ENCODE measurements around the gene KRT78.

The KRT78 gene

DNA sequence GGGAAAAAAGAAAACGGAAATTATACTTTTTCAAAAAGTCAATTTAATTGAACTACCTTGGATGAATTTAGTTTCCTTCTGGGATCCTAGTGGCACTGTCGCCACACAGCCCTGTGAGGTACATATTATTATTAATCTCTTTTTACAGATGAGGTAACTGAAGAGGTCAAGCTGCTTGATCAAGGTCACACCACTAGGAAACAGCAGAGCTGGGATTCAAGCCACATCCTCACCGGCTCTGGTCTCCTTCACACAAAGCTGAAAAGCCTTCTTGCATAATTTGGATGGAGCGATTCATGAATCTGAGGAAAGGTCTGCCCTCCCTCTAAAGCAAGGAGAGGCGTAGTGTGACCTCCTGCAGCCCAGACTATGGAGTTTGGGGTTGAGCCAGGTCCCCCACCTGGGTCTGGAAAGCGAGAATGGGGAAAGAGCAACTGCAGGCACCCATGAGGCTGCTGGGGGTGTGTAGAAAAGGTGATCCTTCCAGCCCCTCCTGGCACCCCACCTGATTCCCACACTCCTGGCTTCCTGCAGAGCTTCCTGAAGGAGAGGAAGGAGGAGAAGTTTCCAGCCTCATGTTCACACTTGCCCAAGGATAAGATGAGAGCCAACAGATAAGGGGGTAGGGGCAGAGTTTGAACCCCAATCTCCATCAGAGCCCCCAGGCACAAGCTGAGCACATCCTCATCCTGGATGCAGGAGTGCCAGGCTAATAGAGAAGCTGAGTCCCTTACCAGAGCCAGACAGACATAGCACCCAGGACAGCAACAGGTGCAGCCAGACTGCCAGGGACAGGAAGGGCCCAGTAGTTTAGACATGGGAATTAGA lies 10.8 kb downstream of the KRT78 start:
- no peak for DNase-seq

DNA sequence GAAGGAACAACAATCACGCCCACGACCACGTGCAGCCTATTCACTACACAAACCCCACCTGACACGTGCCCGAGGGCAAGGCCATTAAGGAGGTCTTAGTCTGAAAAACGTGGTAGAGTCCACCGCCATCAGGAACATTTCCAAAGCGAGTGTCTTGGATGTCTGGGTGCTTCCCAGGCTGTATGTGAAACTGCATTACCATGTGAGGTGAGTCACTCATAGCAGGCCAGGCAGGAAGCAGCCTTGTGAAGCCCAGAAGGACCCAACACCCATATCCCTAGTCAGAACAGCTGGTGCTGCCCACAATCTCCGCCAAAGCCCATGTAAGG lies 11.4 kb downstream of the KRT78 start:
- DNase-seq = no peak

DNA sequence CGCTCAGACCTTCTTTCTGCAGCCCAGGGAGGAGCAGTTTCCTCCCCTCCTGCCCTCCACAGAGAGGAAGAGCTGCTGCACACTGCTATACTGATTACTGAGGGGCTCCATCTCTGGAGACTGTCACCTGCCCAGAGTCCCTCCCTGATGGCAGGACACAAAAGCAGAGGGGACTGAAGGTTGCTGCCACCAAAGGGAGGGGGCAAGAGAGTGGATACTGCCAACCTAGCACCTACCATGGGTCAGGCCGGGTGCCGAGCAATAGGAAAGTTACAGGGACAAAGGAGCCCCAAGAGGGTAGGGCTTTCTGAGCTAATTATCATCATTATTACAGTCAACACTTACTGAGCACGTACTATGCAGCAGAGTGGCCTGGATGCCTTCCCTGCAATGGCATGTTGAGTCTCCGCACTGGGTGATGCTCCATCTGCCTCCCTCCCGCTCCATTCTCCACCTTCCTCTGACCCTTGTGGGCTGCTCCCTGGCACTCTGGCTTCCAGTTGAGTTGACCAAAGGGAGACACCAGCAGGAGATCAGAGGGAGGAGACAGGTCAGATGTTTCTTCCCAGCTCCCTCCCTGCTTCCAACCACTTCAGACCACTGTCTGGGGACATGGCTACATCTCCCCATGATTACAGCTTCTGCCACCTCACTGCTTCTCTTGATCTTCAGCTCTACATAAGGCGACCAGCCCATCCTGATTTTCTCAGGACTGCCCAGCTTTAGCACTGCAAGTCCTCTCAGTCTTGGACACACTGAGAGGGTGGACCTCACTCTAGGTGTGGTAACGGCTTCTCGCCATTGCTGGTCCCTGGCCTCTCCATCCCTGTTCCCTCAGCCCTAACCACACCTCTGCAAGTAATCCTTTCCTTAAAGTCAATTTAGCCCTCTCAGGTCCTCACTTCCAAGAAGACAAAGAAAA lies 12.0 kb downstream of the KRT78 start:
- no peak for DNase-seq

DNA sequence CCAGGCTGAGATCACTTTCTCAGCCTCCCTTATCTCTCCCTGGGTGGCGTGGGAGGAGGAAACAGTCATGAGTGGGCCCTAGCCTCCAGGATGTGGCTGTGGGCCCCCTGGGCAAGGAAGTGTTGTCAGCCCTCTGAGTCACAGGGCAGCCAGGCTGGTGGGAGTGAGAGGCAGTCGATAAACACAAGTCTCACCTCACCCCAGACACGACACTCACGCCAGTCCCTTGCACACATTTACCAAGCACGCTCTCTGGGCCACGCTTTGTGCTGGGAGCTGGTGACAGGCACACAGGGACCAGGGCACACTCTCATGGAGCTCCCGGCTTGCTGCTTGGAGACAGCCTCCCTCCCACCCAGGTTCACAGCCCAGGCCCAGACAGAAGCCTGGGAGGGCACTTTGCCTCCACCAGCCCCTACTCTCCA lies 12.7 kb downstream of the KRT78 start:
- DNase-seq = no peak

DNA sequence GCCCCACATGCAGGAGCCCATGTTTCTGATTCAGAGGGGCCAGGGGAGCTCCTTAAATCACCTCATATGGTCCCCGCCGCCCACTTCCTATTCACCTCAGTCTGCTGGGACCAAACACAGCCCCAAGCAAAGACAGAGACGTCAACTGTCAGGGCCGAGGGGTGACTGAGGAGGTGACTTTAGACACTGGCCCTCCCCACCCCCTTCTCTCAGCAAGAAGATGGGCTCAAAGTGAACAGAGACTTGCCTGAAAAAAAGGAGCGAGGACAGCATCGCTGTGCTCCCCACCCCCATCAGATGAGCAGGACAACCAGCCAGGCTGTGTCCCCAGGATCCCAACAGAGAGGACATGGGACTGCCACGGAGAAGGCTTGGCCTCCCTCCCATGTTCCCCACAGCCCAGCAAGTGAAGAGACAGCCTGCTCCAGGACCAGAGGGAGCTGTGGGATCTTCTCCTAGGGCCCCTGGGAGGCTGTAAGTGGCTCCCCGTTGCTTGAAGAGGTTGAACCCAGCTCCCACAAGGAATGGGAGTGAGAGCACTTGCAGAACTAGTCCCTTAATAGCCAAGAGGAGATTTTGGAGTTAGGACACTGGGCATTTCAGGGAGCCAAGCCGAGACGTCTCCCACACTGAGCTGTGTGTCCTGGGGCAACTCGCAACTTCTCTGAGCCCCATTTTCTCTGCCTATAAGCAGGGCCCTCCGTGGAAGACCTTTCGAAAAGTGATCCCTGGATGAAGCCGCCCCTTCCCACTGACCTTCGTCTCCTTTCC lies 13.3 kb downstream of the KRT78 start:
- no peak for DNase-seq

DNA sequence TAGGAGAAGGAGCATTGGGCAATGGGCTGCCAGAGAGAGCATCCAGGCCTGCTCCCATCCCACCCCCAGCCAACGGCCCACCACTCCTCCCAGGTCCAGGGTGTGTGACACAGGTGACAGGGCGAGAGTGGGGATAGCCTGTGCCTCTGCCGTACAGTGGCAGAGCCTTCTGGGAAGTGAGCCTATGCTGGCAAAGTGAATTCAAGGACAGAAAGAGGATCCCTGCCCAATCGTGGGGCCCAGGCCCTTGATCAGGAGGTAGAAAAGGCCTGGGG lies 14.1 kb downstream of the KRT78 start:
- DNase-seq = no peak

DNA sequence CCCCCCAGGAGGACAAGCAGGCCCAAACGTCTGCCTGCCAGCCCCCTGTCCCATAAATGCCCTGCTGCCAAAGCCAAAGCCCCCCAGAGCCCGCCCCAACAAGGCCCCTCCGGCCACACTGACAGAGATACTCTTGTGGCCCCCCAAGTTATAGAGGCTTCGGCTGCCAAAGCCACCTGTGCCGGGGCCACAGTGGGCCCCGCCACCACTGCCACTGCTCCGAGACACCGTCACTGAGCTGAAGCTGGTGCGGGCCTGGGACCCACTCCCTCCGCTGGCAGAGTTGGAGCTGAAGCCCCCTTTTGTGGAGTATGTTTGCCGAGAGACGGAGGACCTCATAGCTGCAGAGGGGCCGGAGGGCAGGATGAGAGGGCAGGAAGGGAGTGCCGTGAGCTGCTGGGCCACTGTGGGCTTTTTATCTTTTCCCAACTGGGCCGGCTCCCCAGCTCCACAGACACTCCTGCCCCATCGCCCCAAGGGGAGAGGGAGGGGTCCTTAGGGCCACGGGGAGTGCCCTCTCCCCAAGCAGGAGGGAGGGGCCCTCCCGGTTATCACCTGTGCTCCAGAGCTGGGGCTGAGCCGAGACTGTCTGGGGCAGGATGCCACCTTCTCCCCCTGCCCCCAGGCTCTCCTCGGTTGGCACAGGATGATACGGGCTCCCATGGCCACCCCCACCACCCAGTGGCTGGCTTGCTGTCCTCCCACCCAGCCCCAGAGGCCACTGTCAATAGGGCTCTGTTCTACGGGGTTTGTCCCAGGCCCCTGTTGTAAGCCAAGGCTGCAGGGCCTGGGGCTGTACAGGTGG lies 14.7 kb downstream of the KRT78 start, which contains the start of gene KRT79:
Gene KRT79 (minus strand): TSS at position 390 of the 805 bp plus-strand sequence. CDS start 51 bp downstream, at position 339.
- no peak for DNase-seq

DNA sequence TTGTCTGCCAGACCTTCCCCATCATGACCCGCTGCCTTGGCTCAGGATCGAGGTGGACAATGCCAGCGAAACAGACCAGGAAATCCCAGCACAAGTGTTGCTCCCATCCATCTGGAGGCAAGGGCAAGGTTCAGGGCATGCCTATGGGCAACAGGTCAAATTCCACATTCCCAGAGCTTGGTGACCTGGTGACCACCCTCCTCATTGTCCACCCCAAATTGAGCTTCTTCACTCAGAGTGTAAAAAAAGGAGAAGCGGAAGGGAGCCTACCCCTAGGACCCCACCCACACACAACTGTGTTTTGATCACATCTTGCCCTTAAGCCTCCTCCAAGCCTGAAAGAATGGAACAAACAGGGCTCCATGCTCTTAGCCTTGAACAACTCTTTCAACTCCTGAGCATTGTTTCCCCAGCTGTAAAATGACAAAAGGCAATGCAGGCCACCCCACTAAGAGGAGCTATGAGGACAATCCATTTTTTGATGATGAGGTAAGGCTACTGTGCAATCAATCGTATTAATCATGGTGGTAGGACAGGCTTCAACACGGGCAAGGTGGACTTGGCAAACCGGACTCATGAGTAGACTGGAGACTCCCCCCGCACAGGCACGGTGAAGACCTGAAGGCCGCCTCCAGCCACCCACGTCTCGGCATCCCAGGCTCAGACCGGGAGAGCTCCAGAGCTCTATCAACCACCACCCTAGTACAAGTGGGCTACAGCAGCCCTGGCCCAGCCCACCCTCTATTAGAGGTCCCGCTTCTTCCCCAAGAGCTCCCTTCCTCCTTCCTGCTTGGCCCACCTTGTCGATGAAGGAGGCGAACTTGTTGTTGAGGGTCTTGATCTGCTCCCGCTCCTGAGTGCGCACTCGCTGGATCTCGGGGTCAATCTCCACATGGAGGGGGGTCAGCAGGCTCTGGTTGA lies 15.5 kb downstream of the KRT78 start:
- DNase-seq = no peak

DNA sequence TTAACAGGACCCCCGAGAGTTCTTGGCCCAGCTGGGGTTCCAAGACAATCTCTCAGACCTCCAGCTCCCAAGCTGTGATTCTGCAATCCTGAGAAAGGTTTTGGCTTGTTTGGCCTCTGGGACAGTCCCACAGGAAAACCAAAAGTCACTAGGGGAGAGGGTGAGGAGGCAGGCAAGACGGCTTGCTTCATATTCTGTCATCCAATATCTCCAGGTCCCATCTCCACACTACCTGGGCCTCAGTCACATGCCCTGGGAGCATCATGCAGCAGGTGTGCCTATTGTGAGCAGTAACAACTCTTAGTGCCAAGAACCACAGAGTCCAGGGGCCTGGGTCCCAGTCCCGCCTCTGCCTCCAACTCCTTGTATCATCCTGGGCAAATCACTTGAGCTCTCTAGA lies 16.3 kb downstream of the KRT78 start:
- DNase-seq = no peak

DNA sequence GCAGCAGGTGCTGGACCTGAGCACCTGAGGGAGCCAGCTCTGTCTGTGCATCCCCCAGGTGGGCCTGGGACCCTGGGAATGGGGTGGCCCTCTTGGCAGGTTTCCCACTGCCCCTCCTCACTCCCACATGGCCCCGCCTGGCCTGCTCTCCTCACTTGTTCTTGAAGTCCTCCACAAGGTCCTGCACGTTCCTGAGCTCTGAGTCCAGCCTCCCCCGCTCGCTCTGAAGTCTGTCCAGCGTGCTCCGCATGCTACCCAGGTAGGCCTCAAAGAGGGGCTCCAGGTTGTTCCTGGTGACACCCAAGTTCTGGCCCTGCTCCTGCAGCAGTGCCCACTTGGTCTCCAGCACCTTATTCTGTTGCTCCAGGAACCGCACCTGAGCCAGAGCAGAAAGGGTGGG lies 17.5 kb downstream of the KRT78 start:
- DNase-seq = no peak

DNA sequence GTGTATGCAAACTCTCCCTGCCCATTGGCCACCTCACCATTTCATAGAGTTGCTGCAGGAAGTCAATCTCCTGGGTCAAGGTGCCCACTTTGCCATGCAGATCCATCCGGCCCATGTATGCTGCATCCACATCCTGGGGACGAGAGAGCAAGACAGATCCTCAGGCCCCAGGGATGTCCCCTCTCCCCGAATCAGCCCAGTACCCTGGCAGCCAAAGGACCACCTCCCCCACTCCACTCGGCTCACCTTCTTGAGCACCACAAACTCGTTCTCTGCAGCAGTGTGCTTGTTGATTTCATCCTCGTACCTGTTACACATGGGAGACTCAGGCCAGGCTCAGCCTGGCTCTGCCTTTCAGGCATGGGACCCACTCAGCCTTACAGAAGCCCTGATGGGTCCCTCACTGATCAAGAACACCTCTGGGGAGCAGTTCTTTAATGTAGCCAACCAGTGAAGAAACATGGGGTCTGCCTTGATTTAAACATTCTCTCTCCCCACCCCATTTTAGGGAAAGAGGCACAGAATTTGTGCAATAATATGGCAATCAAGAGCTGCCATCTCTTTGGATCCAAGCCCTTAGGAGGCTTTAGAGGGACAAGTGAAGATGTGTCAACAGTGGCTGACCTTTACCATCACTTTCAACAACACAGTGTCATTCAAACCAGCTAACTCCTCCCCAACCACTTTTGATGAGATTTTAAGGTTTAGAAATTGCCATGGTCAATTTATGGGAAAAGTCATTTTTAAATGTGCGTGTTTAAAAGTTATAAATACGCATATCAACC lies 18.6 kb downstream of the KRT78 start:
- no peak for DNase-seq

DNA sequence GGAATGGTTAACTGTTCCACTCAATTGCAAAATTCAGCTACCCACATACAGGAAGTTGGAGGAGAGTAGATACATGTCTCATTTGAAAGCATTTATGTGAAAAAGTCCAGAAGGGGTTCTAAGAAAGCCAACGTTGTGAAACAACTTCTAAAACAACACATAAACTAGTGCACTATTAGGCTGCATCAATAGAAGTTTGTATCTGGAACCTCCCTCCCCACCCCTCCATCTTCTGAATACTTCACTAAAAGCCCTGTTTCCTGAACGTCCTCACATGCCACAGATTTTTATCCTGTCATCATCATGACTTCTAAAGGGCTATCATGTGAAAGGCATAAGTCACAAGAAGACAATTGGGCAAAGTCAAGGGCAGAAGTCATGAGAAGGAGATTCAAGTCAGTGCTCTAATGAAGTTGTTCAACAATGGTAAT lies 20.2 kb downstream of the KRT78 start:
- no peak for DNase-seq

DNA sequence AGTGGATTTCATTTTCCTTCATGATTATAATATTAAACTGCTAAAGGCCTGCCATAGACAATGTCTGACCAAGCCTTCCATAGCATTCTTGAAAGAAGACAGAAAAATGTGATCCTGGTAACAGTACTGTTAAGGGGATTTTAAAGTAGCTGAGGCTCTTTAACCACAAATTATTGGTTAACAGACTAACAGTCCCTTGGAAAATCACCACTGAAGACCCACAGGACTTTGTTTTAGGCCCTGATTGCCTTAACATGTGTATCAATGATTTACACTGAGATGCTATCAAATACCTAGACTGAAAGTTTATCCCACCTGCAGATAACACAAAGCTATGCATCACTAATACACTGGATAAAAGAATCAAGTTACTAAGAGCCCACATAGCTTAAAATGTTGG lies 20.6 kb downstream of the KRT78 start:
- DNase-seq = no peak

DNA sequence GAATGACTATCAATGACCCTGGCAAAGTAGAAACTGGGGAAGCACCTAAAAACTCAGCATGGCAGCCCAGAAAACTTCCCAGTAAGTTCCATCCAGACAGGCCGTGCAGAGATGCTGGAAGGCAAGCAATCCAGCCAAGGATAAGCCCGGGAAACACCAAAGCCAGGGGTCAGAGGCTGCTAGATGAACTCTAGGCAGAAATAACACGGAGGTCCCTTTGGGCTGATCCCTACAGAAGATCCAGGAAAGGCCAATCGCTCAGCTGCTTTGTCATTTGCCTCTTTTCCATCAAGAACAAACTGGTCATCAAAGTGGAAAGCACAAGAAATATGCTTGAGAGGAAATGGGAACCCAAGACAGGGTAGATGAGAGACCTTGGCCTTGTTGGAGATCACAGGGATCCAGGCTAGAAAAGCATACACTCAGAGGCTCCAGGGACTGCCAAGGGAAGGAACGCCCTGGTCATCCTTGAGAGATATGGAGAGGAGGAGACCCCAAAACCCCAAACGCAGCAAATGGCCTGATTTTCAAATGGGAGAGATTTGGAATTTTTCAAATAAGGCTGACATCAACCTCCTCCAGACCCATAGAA lies 21.2 kb downstream of the KRT78 start:
- DNase-seq = no peak

DNA sequence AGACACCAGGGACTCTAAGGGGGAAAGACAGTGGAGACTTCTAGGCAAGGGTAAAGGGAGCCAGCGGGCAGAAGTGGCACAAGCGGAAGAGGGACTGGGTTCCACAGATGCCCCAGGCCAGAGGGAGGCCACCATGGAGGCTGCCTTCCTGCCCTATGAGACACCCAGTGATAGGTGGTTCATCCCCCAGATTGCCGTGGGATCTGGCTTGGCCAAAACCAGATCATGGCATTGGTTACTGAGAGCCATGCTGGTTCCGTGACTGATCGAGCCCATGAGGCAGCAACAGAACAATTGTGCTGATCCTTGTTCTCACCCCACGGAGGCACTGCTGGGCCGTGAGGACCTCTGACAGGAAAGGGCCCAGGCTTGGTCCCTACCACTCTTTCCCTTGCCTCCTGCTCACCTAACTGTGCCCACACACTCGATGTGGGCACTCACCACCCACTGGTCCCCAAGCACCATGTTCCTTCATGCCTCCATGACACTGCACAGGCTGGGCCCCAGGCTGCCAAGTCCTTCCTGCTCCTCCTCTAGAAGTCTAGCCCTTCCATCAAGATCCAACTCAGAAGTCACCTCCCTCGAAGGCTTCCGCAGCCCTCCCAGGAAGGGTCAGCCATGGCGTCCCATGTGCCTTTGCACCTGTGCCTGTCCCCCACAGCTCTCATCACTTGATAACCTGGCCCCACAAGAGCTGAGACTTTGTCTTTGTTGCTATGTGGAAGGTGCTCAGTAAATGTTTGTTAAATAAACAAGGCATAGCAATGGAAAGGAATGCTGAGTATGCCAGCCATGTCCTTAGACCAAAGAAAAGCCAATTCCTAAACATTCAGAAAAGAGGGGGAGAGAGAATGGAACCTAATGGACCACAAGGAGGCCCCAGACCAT lies 21.9 kb downstream of the KRT78 start:
- DNase-seq = no peak

DNA sequence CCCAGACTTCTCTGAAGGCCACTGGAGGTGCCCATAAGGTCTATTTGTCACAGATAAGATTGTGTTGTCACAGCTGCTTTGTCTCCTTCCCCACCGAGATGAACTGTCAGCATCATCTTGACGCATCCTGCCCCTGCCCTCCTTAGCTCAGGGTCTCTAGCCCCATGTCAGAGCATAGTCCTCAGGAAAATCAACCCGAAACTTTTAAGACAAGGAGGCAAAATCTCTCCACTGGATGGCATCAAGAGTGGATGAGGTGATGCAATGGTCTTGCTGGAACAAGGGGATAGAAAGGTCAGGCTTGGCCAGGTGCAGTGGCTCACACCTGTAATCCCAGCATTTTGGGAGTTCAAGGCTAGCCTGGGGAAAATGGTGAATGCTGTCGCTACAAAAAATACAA lies 22.8 kb downstream of the KRT78 start:
- DNase-seq = no peak

DNA sequence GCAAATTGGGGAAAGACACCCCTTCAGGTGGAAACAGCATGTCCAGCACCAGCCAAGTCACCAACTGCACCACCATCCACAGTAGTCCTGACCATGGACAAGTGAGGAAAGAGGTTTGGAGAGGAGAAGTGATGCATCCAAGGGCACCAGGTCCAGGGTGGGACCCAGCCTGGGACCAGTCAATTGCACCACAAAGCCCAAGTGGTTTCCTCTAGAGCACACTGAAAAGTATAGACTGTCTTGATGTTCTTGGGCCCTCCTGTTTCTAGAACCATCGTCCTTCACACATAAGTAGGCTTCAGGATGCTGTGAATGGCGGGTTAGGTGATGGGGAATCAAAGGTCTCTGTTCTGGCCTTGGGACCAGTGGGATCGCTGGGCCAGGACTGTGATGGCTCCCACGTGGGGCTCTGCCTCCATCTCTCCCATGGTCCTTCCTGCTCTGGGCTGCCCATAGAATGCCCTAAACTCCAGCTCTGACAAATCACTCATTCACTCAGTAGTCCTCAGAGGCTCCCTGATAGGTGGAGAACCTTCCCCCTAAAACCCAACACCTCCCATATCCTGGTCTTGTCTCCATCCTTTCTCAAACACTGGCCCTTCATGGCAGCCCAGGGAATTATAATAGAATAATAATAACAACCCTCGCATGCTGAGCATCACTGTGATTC lies 23.9 kb downstream of the KRT78 start:
- DNase-seq = no peak

DNA sequence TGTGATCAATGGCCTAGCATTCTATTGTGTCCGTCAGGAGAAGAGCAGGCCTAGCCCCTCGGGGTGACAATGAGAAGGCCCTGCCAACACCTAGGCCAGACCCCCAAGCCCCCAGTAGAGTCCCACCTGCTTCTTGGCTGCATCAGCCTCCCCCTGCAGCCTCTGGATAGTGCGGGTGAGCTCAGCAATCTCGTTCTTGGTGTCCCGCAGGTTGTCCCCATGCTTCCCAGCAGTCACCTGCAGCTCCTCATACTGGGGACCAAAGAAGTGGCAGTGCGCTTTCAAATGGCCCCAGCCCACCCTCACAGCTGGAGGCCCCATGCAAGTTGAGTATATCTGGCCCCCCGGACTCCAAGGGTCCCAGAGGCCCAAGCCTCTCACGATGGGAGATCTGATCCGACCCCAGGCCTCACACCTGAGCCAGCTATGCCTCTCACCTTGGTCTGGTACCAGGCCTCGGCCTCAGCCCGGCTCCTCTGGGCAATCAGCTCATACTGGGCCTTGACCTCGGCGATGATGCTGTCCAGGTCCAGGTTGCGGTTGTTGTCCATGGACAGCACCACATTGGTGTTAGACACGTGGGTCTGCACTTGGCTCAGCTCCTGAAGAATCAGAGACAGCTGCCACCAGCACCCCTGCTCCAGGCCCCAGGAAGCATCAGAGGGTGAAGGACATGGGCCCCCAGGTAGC lies 24.9 kb downstream of the KRT78 start:
- DNase-seq = no peak
